Measurements from ENCODE around the gene DTWD2. TPM values are rescaled to one million over a fixed set of nuclear protein-coding genes. Genes with fewer than 3 reads are reported as not detected.

The DTWD2 gene
- total RNA-seq, 1 donor from 2014 or later: 4.0 TPM

- CTCF ChIA-PET: no interaction called here
- no peak for DNase-seq
- H3K27me3 Mint-ChIP-seq: no peaks in the 10 kb centered on the region
- H3K4me1 Mint-ChIP-seq: no peaks in the 10 kb centered on the region
- TF ChIP-seq, protein P1, sequence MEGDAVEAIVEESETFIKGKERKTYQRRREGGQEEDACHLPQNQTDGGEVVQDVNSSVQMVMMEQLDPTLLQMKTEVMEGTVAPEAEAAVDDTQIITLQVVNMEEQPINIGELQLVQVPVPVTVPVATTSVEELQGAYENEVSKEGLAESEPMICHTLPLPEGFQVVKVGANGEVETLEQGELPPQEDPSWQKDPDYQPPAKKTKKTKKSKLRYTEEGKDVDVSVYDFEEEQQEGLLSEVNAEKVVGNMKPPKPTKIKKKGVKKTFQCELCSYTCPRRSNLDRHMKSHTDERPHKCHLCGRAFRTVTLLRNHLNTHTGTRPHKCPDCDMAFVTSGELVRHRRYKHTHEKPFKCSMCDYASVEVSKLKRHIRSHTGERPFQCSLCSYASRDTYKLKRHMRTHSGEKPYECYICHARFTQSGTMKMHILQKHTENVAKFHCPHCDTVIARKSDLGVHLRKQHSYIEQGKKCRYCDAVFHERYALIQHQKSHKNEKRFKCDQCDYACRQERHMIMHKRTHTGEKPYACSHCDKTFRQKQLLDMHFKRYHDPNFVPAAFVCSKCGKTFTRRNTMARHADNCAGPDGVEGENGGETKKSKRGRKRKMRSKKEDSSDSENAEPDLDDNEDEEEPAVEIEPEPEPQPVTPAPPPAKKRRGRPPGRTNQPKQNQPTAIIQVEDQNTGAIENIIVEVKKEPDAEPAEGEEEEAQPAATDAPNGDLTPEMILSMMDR (IDR thresholded peaks at IDR 0.05): no peak
- ATAC-seq (ENCODE audit: low read depth): no peak
- no peak overlapping the region for H3K4me3 Mint-ChIP-seq
- no peaks in the 10 kb centered on the region for H3K9me3 Mint-ChIP-seq
- H3K27ac Mint-ChIP-seq: no peak overlapping the region
- peaks cover 21% of the 10 kb centered on the region for H3K36me3 Mint-ChIP-seq (ENCODE audit: low read depth)
- intact Hi-C loops (cut with micrococcal nuclease): no loop called here
- POLR2A ChIA-PET: no interaction called here
Measured at GRCh38 chr5:118844351-118844750, 144.0 kb downstream of the DTWD2 start.

DNA sequence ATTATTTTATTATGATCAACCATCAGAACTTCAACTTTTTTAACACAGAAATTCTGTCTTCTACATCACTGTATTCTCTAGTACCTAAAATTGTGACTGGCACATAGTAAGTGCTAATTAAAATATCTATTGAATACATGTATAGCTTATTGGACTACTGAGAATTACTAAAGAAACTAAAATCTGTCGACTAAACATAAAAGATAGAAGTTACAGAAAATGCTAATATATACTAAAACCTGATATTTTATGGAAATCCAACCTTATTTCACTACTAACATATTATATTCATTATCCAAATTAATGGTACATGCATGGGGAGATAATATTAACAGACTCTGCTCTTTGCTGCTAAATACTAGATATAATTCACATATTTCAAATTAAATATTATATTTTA is 153.6 kb downstream of the DTWD2 start:
- CTCF ChIA-PET: no interaction called here
- DNase-seq (no peak), ATAC-seq (ENCODE audit: low read depth) (no peak)
- Mint-ChIP-seq H3K4me3 (no peak overlapping the region), H3K36me3 (ENCODE audit: low read depth) (peaks cover 7% of the 10 kb centered on the region), H3K27ac (no peak overlapping the region), H3K4me1 (no peaks in the 10 kb centered on the region), H3K9me3 (no peaks in the 10 kb centered on the region), H3K27me3 (no peaks in the 10 kb centered on the region)
- intact Hi-C loops (cut with micrococcal nuclease): no loop called here
- TF ChIP-seq, protein P1 (IDR thresholded peaks at IDR 0.05): no peak
- POLR2A ChIA-PET: no interaction called here

GRCh38 chr5:118832974-118833373 is 155.4 kb downstream of the DTWD2 start:
- Mint-ChIP-seq H3K9me3 (no peaks in the 10 kb centered on the region), H3K27ac (no peak overlapping the region), H3K4me1 (no peaks in the 10 kb centered on the region), H3K27me3 (no peaks in the 10 kb centered on the region), H3K36me3 (ENCODE audit: low read depth) (peaks cover 7% of the 10 kb centered on the region), H3K4me3 (no peak overlapping the region)
- CTCF ChIA-PET: no interaction called here
- no peak for DNase-seq
- ATAC-seq (ENCODE audit: low read depth): no peak
- TF ChIP-seq, protein P1 (IDR thresholded peaks at IDR 0.05): no peak
- intact Hi-C loops (cut with micrococcal nuclease): no loop called here
- POLR2A ChIA-PET: no interaction called here

GRCh38 chr5:118825226-118825625 is 163.1 kb downstream of the DTWD2 start:
- Mint-ChIP-seq H3K27me3 (no peaks in the 10 kb centered on the region), H3K36me3 (ENCODE audit: low read depth) (no peaks in the 10 kb centered on the region), H3K9me3 (no peaks in the 10 kb centered on the region), H3K27ac (no peak overlapping the region), H3K4me1 (no peaks in the 10 kb centered on the region), H3K4me3 (no peak overlapping the region)
- ChIA-PET CTCF (no interaction called here), POLR2A (no interaction called here)
- no peak for DNase-seq
- TF ChIP-seq, protein P1 (IDR thresholded peaks at IDR 0.05): no peak
- ATAC-seq (ENCODE audit: low read depth): no peak
- intact Hi-C loops (cut with micrococcal nuclease): no loop called here

DNA sequence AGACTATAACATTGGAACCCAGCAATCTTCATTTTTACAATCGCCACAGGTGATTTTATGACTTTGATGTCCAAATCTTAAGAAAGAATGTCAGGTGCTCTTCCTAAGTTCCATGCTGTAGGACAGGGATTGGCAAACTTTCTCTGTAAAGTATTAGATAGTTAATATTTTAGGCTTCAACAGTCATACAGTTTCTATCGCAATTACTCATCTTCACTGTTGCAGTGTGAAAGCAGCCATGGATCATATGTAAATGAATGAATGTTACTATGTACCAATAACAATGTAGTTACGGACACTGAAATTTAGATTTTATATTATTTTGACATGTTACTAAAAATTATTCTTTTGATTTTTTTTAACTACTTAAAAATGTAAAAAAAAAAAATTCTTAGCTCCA is 169.7 kb downstream of the DTWD2 start:
- Mint-ChIP-seq H3K36me3 (ENCODE audit: low read depth) (no peaks in the 10 kb centered on the region), H3K9me3 (peaks cover 3% of the 10 kb centered on the region), H3K27ac (no peak overlapping the region), H3K4me1 (no peaks in the 10 kb centered on the region), H3K27me3 (peaks cover 4% of the 10 kb centered on the region), H3K4me3 (no peak overlapping the region)
- intact Hi-C loops (cut with micrococcal nuclease): no loop called here
- DNase-seq (no peak), ATAC-seq (ENCODE audit: low read depth) (no peak)
- CTCF ChIA-PET: interaction anchor here (0.8 kb wide), 1 partner anchor 26 kb away, joined by 3 read pairs; no protein-coding TSS in a partner anchor
- TF ChIP-seq, protein P1 (IDR thresholded peaks at IDR 0.05): no peak
- POLR2A ChIA-PET: no interaction called here
